ENCODE measurements around the gene GIMAP1.

GRCh38 chr7:150668977-150669376 lies 47.4 kb upstream of the GIMAP1 start:
- TF ChIP-seq, protein P1, sequence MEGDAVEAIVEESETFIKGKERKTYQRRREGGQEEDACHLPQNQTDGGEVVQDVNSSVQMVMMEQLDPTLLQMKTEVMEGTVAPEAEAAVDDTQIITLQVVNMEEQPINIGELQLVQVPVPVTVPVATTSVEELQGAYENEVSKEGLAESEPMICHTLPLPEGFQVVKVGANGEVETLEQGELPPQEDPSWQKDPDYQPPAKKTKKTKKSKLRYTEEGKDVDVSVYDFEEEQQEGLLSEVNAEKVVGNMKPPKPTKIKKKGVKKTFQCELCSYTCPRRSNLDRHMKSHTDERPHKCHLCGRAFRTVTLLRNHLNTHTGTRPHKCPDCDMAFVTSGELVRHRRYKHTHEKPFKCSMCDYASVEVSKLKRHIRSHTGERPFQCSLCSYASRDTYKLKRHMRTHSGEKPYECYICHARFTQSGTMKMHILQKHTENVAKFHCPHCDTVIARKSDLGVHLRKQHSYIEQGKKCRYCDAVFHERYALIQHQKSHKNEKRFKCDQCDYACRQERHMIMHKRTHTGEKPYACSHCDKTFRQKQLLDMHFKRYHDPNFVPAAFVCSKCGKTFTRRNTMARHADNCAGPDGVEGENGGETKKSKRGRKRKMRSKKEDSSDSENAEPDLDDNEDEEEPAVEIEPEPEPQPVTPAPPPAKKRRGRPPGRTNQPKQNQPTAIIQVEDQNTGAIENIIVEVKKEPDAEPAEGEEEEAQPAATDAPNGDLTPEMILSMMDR (IDR thresholded peaks at IDR 0.05) = no peak
- no peak for TF ChIP-seq EP300 (IDR thresholded peaks at IDR 0.05)
- TF ChIP-seq POLR2A (IDR thresholded peaks at IDR 0.05) = no peak

Data from ovary (tissue), 3 donors.